Measurements from ENCODE around the gene TPST2.

TPST2 gene

GRCh38 chr22:26501996-26502395, 87.9 kb downstream of the TPST2 start:
- peak; percentile 90 for DNase-seq
- Histone ChIP-seq H3K9me2 (replicated peaks; ENCODE audit: insufficient read depth, low read length) (no peaks in the 10 kb centered on the region), H3K79me2 (ENCODE audit: low read length) (peaks cover 46% of the 10 kb centered on the region), H3K4me2 (ENCODE audit: low read depth, low read length) (peak overlapping the region; percentile 78), H3K4me3 (ENCODE audit: low read length) (peak overlapping the region; percentile 38; the same call in 1 of the 2 replicates), H2AFZ (ENCODE audit: low read length) (no peak overlapping the region), H3K9ac (ENCODE audit: low read length) (peak overlapping the region; percentile 58), H3K27me3 (replicated peaks; ENCODE audit: insufficient read depth, low read length) (no peaks in the 10 kb centered on the region), H4K20me1 (ENCODE audit: insufficient read depth, low read length) (no peaks in the 10 kb centered on the region), H3K4me1 (ENCODE audit: low read length) (peaks cover 41% of the 10 kb centered on the region), H3K36me3 (replicated peaks; ENCODE audit: insufficient read depth, low read length) (peaks cover 8% of the 10 kb centered on the region), H3F3A (ENCODE audit: insufficient read depth, low read length) (peaks cover 38% of the 10 kb centered on the region), H3K27ac (ENCODE audit: low read length) (peak overlapping the region; percentile 97), H3K9me3 (replicated peaks; ENCODE audit: insufficient read depth, low read length) (no peaks in the 10 kb centered on the region)
- TF ChIP-seq, protein P1, sequence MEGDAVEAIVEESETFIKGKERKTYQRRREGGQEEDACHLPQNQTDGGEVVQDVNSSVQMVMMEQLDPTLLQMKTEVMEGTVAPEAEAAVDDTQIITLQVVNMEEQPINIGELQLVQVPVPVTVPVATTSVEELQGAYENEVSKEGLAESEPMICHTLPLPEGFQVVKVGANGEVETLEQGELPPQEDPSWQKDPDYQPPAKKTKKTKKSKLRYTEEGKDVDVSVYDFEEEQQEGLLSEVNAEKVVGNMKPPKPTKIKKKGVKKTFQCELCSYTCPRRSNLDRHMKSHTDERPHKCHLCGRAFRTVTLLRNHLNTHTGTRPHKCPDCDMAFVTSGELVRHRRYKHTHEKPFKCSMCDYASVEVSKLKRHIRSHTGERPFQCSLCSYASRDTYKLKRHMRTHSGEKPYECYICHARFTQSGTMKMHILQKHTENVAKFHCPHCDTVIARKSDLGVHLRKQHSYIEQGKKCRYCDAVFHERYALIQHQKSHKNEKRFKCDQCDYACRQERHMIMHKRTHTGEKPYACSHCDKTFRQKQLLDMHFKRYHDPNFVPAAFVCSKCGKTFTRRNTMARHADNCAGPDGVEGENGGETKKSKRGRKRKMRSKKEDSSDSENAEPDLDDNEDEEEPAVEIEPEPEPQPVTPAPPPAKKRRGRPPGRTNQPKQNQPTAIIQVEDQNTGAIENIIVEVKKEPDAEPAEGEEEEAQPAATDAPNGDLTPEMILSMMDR (IDR thresholded peaks at IDR 0.05; ENCODE audit: low read length) = no peak
- TF ChIP-seq EZH2phosphoT487 (IDR thresholded peaks at IDR 0.05; ENCODE audit: low read length) = no peak
- TF ChIP-seq EZH2 (optimal IDR thresholded peaks at IDR 0.05; ENCODE audit: low read depth, low read length) = no peak

- Histone ChIP-seq H3K9ac (ENCODE audit: low read length) (no peak overlapping the region), H2AFZ (ENCODE audit: low read length) (no peak overlapping the region), H4K20me1 (ENCODE audit: insufficient read depth, low read length) (no peaks in the 10 kb centered on the region), H3K4me2 (ENCODE audit: low read depth, low read length) (no peak overlapping the region), H3K4me1 (ENCODE audit: low read length) (peaks cover 37% of the 10 kb centered on the region), H3K9me2 (replicated peaks; ENCODE audit: insufficient read depth, low read length) (no peaks in the 10 kb centered on the region), H3K27me3 (replicated peaks; ENCODE audit: insufficient read depth, low read length) (no peaks in the 10 kb centered on the region), H3F3A (ENCODE audit: insufficient read depth, low read length) (peaks cover 34% of the 10 kb centered on the region), H3K4me3 (ENCODE audit: low read length) (no peak overlapping the region), H3K9me3 (replicated peaks; ENCODE audit: insufficient read depth, low read length) (no peaks in the 10 kb centered on the region), H3K36me3 (replicated peaks; ENCODE audit: insufficient read depth, low read length) (peaks cover 18% of the 10 kb centered on the region), H3K79me2 (ENCODE audit: low read length) (peaks cover 51% of the 10 kb centered on the region), H3K27ac (ENCODE audit: low read length) (no peak overlapping the region)
- no peak for DNase-seq
- no peak for TF ChIP-seq EZH2 (optimal IDR thresholded peaks at IDR 0.05; ENCODE audit: low read depth, low read length)
These were observed 90.7 kb downstream of the TPST2 start for GRCh38 chr22:26499188-26499703.

- peaks cover 63% of the 10 kb centered on the region for H3K79me2 ChIP-seq (ENCODE audit: low read length)
- no peak overlapping the region for H3K9ac ChIP-seq (ENCODE audit: low read length)
- no peaks in the 10 kb centered on the region for H3K27me3 ChIP-seq (replicated peaks; ENCODE audit: insufficient read depth, low read length)
- TF ChIP-seq EZH2phosphoT487 (IDR thresholded peaks at IDR 0.05; ENCODE audit: low read length) = no peak
- TF ChIP-seq, protein P1 (IDR thresholded peaks at IDR 0.05; ENCODE audit: low read length) = no peak
- no peak for TF ChIP-seq EZH2 (optimal IDR thresholded peaks at IDR 0.05; ENCODE audit: low read depth, low read length)
- no peaks in the 10 kb centered on the region for H3K9me2 ChIP-seq (replicated peaks; ENCODE audit: insufficient read depth, low read length)
- H2AFZ ChIP-seq (ENCODE audit: low read length) = no peak overlapping the region
- H3K4me1 ChIP-seq (ENCODE audit: low read length) = peaks cover 11% of the 10 kb centered on the region
- H3K4me2 ChIP-seq (ENCODE audit: low read depth, low read length) = no peak overlapping the region
- H3K9me3 ChIP-seq (replicated peaks; ENCODE audit: insufficient read depth, low read length) = no peaks in the 10 kb centered on the region
- no peak overlapping the region for H3K27ac ChIP-seq (ENCODE audit: low read length)
- H3K4me3 ChIP-seq (ENCODE audit: low read length) = no peak overlapping the region
- H4K20me1 ChIP-seq (ENCODE audit: insufficient read depth, low read length) = no peaks in the 10 kb centered on the region
- H3K36me3 ChIP-seq (replicated peaks; ENCODE audit: insufficient read depth, low read length) = peaks cover 25% of the 10 kb centered on the region
- DNase-seq = no peak
- H3F3A ChIP-seq (ENCODE audit: insufficient read depth, low read length) = peaks cover 6% of the 10 kb centered on the region
These were observed 93.5 kb downstream of the TPST2 start for GRCh38 chr22:26496456-26496855.

DNA sequence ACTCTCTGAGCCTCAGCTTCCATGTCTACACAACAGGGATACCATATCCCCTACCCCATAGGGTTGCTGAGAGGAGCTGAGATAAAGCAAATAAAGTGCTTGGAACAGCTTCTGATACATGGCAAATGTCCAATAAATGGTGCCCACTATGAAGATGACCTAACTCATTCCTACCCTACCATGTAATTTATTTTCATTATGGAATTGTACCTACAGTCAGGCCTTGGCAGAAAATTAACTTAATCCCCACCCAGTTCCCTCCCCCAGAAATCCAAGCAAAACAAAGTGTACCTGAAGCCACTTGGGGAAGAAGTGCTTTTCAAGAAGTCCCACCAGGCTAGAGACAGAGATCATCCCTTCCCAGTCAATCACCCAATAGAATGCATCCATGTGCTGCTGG, 95.4 kb downstream of the TPST2 start:
- no peaks in the 10 kb centered on the region for H3K9me3 ChIP-seq (replicated peaks; ENCODE audit: insufficient read depth, low read length)
- TF ChIP-seq, protein P1 (IDR thresholded peaks at IDR 0.05; ENCODE audit: low read length) = no peak
- no peak for TF ChIP-seq EZH2 (optimal IDR thresholded peaks at IDR 0.05; ENCODE audit: low read depth, low read length)
- no peaks in the 10 kb centered on the region for H3K27me3 ChIP-seq (replicated peaks; ENCODE audit: insufficient read depth, low read length)
- H3K9me2 ChIP-seq (replicated peaks; ENCODE audit: insufficient read depth, low read length) = no peaks in the 10 kb centered on the region
- no peak for DNase-seq
- no peak overlapping the region for H3K9ac ChIP-seq (ENCODE audit: low read length)
- H2AFZ ChIP-seq (ENCODE audit: low read length) = no peak overlapping the region
- H3K27ac ChIP-seq (ENCODE audit: low read length) = no peak overlapping the region
- H3K4me1 ChIP-seq (ENCODE audit: low read length) = no peaks in the 10 kb centered on the region
- no peaks in the 10 kb centered on the region for H4K20me1 ChIP-seq (ENCODE audit: insufficient read depth, low read length)
- no peak overlapping the region for H3K4me3 ChIP-seq (ENCODE audit: low read length)
- no peak overlapping the region for H3K4me2 ChIP-seq (ENCODE audit: low read depth, low read length)
- H3F3A ChIP-seq (ENCODE audit: insufficient read depth, low read length) = no peaks in the 10 kb centered on the region; the same call in 1 of the 2 replicates
- peaks cover 22% of the 10 kb centered on the region for H3K36me3 ChIP-seq (replicated peaks; ENCODE audit: insufficient read depth, low read length)
- peaks cover 52% of the 10 kb centered on the region for H3K79me2 ChIP-seq (ENCODE audit: low read length)
